ENCODE measurements around the gene FAT4. TPM values are rescaled to one million over a fixed set of nuclear protein-coding genes. Genes with fewer than 3 reads are reported as not detected.

FAT4 gene
- polyA plus RNA-seq, 1 donor from 2014 or later = 5.6 TPM

DNA sequence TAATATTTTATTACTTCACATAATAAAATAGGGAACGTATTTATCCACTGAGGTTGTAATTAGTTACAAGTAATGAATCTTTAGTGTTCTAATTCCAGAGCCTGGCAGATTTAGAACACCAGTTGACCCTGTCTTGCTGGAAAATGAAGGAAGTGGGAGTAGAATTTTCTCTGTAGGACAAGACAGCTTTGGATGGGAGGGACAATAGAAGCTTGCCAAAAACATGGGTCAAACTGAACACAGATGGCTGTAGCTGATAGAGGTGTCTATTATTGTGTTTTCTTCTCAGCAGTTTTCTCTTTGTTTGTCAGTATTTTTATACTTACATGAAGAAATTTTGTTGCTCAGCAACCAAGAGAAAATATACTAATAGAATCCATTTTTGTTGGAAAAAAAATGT, 20.2 kb downstream of the FAT4 start:
- Histone ChIP-seq H3K27me3 (ENCODE audit: insufficient read depth, low read depth, low read length) (no peaks in the 10 kb centered on the region), H3F3A (ENCODE audit: insufficient read depth, low read length, poor library complexity, severe bottlenecking) (no peaks in the 10 kb centered on the region), H3K9ac (ENCODE audit: low read length) (no peak overlapping the region), H3K9me2 (ENCODE audit: insufficient read depth, low read length) (no peaks in the 10 kb centered on the region), H3K79me2 (replicated peaks; ENCODE audit: insufficient read depth, low read length) (peaks cover 29% of the 10 kb centered on the region), H3K36me3 (ENCODE audit: insufficient read depth, low read length) (no peaks in the 10 kb centered on the region), H3K27ac (ENCODE audit: low read length) (no peak overlapping the region), H3K4me3 (ENCODE audit: low read length) (no peak overlapping the region), H4K20me1 (ENCODE audit: insufficient read depth) (no peaks in the 10 kb centered on the region), H3K9me3 (ENCODE audit: low read length) (no peaks in the 10 kb centered on the region), H3K4me2 (ENCODE audit: low read length) (no peak overlapping the region), H2AFZ (ENCODE audit: low read depth, low read length) (no peak overlapping the region)
- TF ChIP-seq MXI1 (conservative IDR thresholded peaks at IDR 0.05; ENCODE audit: poor library complexity, severe bottlenecking) (no peak), TAF1 (IDR thresholded peaks at IDR 0.05; ENCODE audit: low read depth) (no peak), SMC3 (conservative IDR thresholded peaks at IDR 0.05; ENCODE audit: poor library complexity) (no peak), EP300 (conservative IDR thresholded peaks at IDR 0.05; ENCODE audit: poor library complexity, severe bottlenecking) (no peak), EZH2 (IDR thresholded peaks at IDR 0.05; ENCODE audit: borderline replicate concordance, insufficient read depth, low read length, poor library complexity, severe bottlenecking) (no peak), POLR2AphosphoS5 (IDR thresholded peaks at IDR 0.05) (no peak), RAD21 (conservative IDR thresholded peaks at IDR 0.05) (no peak)
- TF ChIP-seq, protein P1, sequence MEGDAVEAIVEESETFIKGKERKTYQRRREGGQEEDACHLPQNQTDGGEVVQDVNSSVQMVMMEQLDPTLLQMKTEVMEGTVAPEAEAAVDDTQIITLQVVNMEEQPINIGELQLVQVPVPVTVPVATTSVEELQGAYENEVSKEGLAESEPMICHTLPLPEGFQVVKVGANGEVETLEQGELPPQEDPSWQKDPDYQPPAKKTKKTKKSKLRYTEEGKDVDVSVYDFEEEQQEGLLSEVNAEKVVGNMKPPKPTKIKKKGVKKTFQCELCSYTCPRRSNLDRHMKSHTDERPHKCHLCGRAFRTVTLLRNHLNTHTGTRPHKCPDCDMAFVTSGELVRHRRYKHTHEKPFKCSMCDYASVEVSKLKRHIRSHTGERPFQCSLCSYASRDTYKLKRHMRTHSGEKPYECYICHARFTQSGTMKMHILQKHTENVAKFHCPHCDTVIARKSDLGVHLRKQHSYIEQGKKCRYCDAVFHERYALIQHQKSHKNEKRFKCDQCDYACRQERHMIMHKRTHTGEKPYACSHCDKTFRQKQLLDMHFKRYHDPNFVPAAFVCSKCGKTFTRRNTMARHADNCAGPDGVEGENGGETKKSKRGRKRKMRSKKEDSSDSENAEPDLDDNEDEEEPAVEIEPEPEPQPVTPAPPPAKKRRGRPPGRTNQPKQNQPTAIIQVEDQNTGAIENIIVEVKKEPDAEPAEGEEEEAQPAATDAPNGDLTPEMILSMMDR (IDR thresholded peaks at IDR 0.05; ENCODE audit: poor library complexity, severe bottlenecking) = no peak
- TF ChIP-seq, protein P2, sequence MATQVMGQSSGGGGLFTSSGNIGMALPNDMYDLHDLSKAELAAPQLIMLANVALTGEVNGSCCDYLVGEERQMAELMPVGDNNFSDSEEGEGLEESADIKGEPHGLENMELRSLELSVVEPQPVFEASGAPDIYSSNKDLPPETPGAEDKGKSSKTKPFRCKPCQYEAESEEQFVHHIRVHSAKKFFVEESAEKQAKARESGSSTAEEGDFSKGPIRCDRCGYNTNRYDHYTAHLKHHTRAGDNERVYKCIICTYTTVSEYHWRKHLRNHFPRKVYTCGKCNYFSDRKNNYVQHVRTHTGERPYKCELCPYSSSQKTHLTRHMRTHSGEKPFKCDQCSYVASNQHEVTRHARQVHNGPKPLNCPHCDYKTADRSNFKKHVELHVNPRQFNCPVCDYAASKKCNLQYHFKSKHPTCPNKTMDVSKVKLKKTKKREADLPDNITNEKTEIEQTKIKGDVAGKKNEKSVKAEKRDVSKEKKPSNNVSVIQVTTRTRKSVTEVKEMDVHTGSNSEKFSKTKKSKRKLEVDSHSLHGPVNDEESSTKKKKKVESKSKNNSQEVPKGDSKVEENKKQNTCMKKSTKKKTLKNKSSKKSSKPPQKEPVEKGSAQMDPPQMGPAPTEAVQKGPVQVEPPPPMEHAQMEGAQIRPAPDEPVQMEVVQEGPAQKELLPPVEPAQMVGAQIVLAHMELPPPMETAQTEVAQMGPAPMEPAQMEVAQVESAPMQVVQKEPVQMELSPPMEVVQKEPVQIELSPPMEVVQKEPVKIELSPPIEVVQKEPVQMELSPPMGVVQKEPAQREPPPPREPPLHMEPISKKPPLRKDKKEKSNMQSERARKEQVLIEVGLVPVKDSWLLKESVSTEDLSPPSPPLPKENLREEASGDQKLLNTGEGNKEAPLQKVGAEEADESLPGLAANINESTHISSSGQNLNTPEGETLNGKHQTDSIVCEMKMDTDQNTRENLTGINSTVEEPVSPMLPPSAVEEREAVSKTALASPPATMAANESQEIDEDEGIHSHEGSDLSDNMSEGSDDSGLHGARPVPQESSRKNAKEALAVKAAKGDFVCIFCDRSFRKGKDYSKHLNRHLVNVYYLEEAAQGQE (IDR thresholded peaks at IDR 0.05; ENCODE audit: borderline replicate concordance) = no peak

DNA sequence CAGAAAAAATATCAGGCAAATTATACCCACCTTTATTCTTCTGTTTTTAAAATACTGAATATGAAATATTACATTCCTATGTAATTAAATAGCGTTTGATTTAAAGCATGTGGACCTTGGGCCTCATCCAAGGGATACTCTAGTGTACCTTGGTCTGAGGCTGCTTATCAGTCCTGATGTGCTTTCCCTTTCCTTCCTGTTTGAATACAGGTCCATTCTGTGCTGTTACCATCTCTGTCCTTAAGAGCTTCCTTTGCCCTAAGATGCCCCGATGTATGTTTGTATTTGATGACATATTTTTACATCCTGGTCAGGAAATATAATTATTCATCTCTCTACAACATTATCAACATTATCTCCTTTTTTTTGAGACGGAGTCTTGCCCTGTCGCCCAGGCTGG, 24.1 kb downstream of the FAT4 start:
- Histone ChIP-seq H3K9me2 (ENCODE audit: insufficient read depth, low read length) (no peaks in the 10 kb centered on the region), H3K27ac (ENCODE audit: low read length) (no peak overlapping the region), H3K9me3 (ENCODE audit: low read length) (no peaks in the 10 kb centered on the region), H3K4me3 (ENCODE audit: low read length) (no peak overlapping the region), H3F3A (ENCODE audit: insufficient read depth, low read length, poor library complexity, severe bottlenecking) (no peaks in the 10 kb centered on the region), H3K4me2 (ENCODE audit: low read length) (no peak overlapping the region), H3K79me2 (replicated peaks; ENCODE audit: insufficient read depth, low read length) (peaks cover 34% of the 10 kb centered on the region), H3K36me3 (ENCODE audit: insufficient read depth, low read length) (no peaks in the 10 kb centered on the region), H2AFZ (ENCODE audit: low read depth, low read length) (no peak overlapping the region), H3K9ac (ENCODE audit: low read length) (no peak overlapping the region), H4K20me1 (ENCODE audit: insufficient read depth) (no peaks in the 10 kb centered on the region), H3K27me3 (ENCODE audit: insufficient read depth, low read depth, low read length) (no peaks in the 10 kb centered on the region)
- TF ChIP-seq POLR2AphosphoS5 (IDR thresholded peaks at IDR 0.05) = no peak
- TF ChIP-seq EZH2 (IDR thresholded peaks at IDR 0.05; ENCODE audit: borderline replicate concordance, insufficient read depth, low read length, poor library complexity, severe bottlenecking) = no peak
- TF ChIP-seq TAF1 (IDR thresholded peaks at IDR 0.05; ENCODE audit: low read depth) = no peak
- TF ChIP-seq, protein P1 (IDR thresholded peaks at IDR 0.05; ENCODE audit: poor library complexity, severe bottlenecking) = no peak
- no peak for TF ChIP-seq MXI1 (conservative IDR thresholded peaks at IDR 0.05; ENCODE audit: poor library complexity, severe bottlenecking)
- TF ChIP-seq SMC3 (conservative IDR thresholded peaks at IDR 0.05; ENCODE audit: poor library complexity) = no peak
- TF ChIP-seq, protein P2 (IDR thresholded peaks at IDR 0.05; ENCODE audit: borderline replicate concordance) = no peak
